ENCODE data around the gene DSCAM. TPM values are rescaled to one million over a fixed set of nuclear protein-coding genes. Genes with fewer than 3 reads are reported as not detected.

Gene DSCAM
- total and polyA plus RNA-seq, 4 donors, result 0.02 to 0.25 (median 0.09) TPM

DNA sequence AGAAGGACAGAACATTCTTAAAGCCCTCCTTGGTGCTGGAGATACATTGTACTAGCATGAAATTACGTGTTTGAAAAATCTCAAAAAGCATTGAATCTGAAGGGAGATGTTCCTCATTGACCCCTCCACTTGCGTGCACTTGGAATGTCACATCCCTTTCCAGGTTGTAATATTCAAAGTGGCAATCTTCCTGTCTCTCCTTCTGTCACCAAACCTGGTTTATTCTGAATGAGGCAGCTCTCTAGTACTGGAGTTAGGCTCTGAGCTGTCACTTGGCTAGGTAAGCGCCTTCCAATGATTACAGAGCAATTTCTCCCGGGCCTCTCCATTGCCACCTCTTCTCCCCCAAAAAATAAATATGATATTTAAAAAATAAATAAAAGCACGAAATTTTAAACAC lies 855 bp downstream of the DSCAM start:
- H3K36me3 ChIP-seq (ENCODE audit: control insufficient read depth in 4 of 4, insufficient read depth in 4 of 4, low read length in 4 of 4), result no peaks in the 10 kb centered on the region
- ATAC-seq (ENCODE audit: insufficient read depth, low FRiP score) (no peak), DNase-seq (no peak)
- TF ChIP-seq CTCF (IDR thresholded peaks at IDR 0.05; ENCODE audit: control extremely low read depth, extremely low read depth), result no peak
- H3K9ac ChIP-seq (ENCODE audit: insufficient read depth in 1 of 2, low read length in 2 of 2), result no peak overlapping the region
- peaks cover 0 to 11% (median 0%) of the 10 kb centered on the region in 4 donors for H3K9me3 ChIP-seq (ENCODE audit: control insufficient read depth in 4 of 4, insufficient read depth in 3 of 4, low read length in 3 of 4)
- peaks cover 3 to 65% (median 40%) of the 10 kb centered on the region in 3 donors for H3K27me3 ChIP-seq (ENCODE audit: control insufficient read depth in 3 of 3, insufficient read depth in 3 of 3, low read length in 2 of 3)
- peaks cover 0 to 8% (median 3%) of the 10 kb centered on the region in 5 donors for H3K4me1 ChIP-seq (ENCODE audit: control insufficient read depth in 5 of 5, insufficient read depth in 5 of 5, low read length in 5 of 5)
- no peak overlapping the region for H3K4me3 ChIP-seq
- H3K27ac ChIP-seq (ENCODE audit: low read depth in 1 of 2, low read length in 1 of 2), result no peak overlapping the region
- 31 to 34% methylated on average over 5 of the region's 5 CpGs for WGBS, 2 donors

GRCh38 chr21:40845441-40845995 lies 1.4 kb downstream of the DSCAM start:
- no peak for TF ChIP-seq CTCF (IDR thresholded peaks at IDR 0.05; ENCODE audit: control extremely low read depth, extremely low read depth)
- H3K4me1 ChIP-seq (ENCODE audit: control insufficient read depth in 5 of 5, insufficient read depth in 5 of 5, low read length in 5 of 5), result peaks cover 0 to 8% (median 3%) of the 10 kb centered on the region in 5 donors
- H3K4me3 ChIP-seq, result no peak overlapping the region
- peaks cover 1 to 68% (median 44%) of the 10 kb centered on the region in 3 donors for H3K27me3 ChIP-seq (ENCODE audit: control insufficient read depth in 3 of 3, insufficient read depth in 3 of 3, low read length in 2 of 3)
- no peak overlapping the region for H3K9ac ChIP-seq (ENCODE audit: insufficient read depth in 1 of 2, low read length in 2 of 2)
- ATAC-seq (ENCODE audit: insufficient read depth, low FRiP score), result no peak
- no peak overlapping the region for H3K27ac ChIP-seq (ENCODE audit: low read depth in 1 of 2, low read length in 1 of 2)
- peaks cover 0 to 11% (median 0%) of the 10 kb centered on the region in 4 donors for H3K9me3 ChIP-seq (ENCODE audit: control insufficient read depth in 4 of 4, insufficient read depth in 3 of 4, low read length in 3 of 4)
- no peak for DNase-seq
- H3K36me3 ChIP-seq (ENCODE audit: control insufficient read depth in 4 of 4, insufficient read depth in 4 of 4, low read length in 4 of 4), result no peaks in the 10 kb centered on the region
- 42 to 55% methylated on average over 5 of the region's 5 CpGs for WGBS, 2 donors

DNA sequence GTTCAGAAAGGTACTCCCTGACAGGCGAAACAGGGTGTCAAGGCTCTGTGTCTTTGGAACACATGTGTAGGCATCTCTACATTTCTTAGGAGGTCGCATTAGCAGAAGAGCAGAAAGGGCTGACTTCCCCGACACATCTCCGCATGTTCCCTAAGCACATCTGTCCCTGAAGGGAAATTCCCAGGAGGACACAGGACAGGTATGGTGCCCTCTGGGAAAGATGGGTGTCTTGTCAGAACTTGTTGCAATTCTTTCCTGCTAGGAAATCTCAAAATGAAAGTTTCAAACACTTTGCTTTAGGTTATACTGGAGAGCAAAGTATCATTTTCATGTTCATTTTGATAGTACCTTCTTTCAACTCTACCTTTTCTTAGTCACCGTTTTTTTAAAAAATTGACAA lies 2.0 kb downstream of the DSCAM start:
- Histone ChIP-seq H3K27ac (ENCODE audit: low read depth in 1 of 2, low read length in 1 of 2) (no peak overlapping the region), H3K4me3 (no peak overlapping the region), H3K9me3 (ENCODE audit: control insufficient read depth in 4 of 4, insufficient read depth in 3 of 4, low read length in 3 of 4) (peaks cover 0 to 11% (median 0%) of the 10 kb centered on the region in 4 donors), H3K4me1 (ENCODE audit: control insufficient read depth in 5 of 5, insufficient read depth in 5 of 5, low read length in 5 of 5) (peaks cover 0 to 8% (median 3%) of the 10 kb centered on the region in 5 donors), H3K27me3 (ENCODE audit: control insufficient read depth in 3 of 3, insufficient read depth in 3 of 3, low read length in 2 of 3) (peaks cover 0 to 71% (median 49%) of the 10 kb centered on the region in 3 donors), H3K36me3 (ENCODE audit: control insufficient read depth in 4 of 4, insufficient read depth in 4 of 4, low read length in 4 of 4) (no peaks in the 10 kb centered on the region), H3K9ac (ENCODE audit: insufficient read depth in 1 of 2, low read length in 2 of 2) (no peak overlapping the region)
- 82 to 85% methylated on average over 5 of the region's 5 CpGs for WGBS, 2 donors
- DNase-seq (no peak), ATAC-seq (ENCODE audit: insufficient read depth, low FRiP score) (no peak)
- no peak for TF ChIP-seq CTCF (IDR thresholded peaks at IDR 0.05; ENCODE audit: control extremely low read depth, extremely low read depth)

GRCh38 chr21:40842197-40842552 lies 4.8 kb downstream of the DSCAM start:
- ATAC-seq (ENCODE audit: insufficient read depth, low FRiP score), result no peak

More at GRCh38 chr21:40842197-40842552, 4.8 kb downstream of the DSCAM start:
- Histone ChIP-seq H3K27me3 (ENCODE audit: control insufficient read depth in 3 of 3, insufficient read depth in 3 of 3, low read length in 2 of 3) (peaks cover 0 to 51% (median 37%) of the 10 kb centered on the region in 3 donors), H3K36me3 (ENCODE audit: control insufficient read depth in 4 of 4, insufficient read depth in 4 of 4, low read length in 4 of 4) (no peaks in the 10 kb centered on the region), H3K9me3 (ENCODE audit: control insufficient read depth in 4 of 4, insufficient read depth in 3 of 4, low read length in 3 of 4) (peaks cover 0 to 5% (median 0%) of the 10 kb centered on the region in 4 donors), H3K4me1 (ENCODE audit: control insufficient read depth in 5 of 5, insufficient read depth in 5 of 5, low read length in 5 of 5) (peaks cover 0 to 8% (median 3%) of the 10 kb centered on the region in 5 donors), H3K27ac (ENCODE audit: low read depth in 1 of 2, low read length in 1 of 2) (no peak overlapping the region), H3K4me3 (no peak overlapping the region), H3K9ac (ENCODE audit: insufficient read depth in 1 of 2, low read length in 2 of 2) (no peak overlapping the region)
- no peak for TF ChIP-seq CTCF (IDR thresholded peaks at IDR 0.05; ENCODE audit: control extremely low read depth, extremely low read depth)
- no peak for DNase-seq
- 45 to 51% methylated on average over 11 of the region's 11 CpGs for WGBS, 2 donors

Measured in lung (tissue), 12 donors.